HG02588 (cell line): Measurements from ENCODE around the gene TMEM54.
A peak's percentile ranks its signal among the peaks of the same experiment; 100 is the strongest.

ENCODE experiments used
- ATAC-seq: cut with Tn5 transposase; IDR thresholded peaks from one replicate; pipeline ENCODE4 v1.9.1; 2021; ENCODE audit warnings: mild to moderate bottlenecking, moderate library complexity; ENCODE audit not compliant: unreplicated experiment

Gene TMEM54

GRCh38 chr1:32883338-32884031 is 17.7 kb downstream of the TMEM54 start:
- ATAC-seq = no peak

GRCh38 chr1:32881871-32882850 is 19.0 kb downstream of the TMEM54 start:
- no peak for ATAC-seq

- ATAC-seq = no peak
Measured at GRCh38 chr1:32881291-32881690, 19.9 kb downstream of the TMEM54 start.

DNA sequence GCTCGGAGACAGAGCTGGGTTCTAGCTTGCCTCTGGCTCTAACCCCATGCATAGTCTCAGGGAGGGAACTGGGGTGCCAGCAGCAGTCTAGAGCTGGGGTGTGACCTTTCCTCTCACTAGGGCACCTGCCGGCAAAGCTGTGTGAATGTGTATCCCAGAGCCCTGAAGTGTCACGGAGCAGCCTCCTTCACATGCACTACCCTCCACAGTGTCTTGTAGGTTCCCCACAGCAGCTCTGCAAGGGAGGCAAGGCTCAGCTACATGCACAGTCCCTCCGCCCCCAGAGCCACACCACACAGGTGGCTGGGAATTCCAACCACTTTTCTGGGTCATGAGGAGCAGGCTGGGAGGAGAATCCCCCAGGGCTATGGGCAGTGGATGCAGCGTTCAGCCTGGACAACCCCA is 22.6 kb downstream of the TMEM54 start:
- no peak for ATAC-seq

DNA sequence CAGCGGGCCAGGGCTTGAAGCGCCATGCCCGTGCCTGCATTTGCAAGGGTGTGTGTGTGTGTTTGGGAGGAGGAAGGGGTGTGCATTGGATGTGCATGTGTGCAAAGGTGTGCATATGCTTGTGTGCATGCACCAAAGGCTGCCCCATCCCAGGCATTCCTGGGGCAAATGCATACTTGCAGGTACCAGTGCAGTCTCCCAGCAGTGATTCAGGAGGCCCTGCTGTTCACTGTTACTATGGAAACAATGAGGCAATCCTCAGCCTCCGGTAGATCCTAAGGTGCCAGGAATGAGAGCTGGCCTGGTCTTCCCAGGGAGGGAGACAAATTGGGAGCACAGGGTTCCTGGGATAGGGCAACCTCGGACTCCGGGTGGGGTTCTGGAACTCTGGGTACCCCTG is 23.0 kb downstream of the TMEM54 start:
- no peak for ATAC-seq

DNA sequence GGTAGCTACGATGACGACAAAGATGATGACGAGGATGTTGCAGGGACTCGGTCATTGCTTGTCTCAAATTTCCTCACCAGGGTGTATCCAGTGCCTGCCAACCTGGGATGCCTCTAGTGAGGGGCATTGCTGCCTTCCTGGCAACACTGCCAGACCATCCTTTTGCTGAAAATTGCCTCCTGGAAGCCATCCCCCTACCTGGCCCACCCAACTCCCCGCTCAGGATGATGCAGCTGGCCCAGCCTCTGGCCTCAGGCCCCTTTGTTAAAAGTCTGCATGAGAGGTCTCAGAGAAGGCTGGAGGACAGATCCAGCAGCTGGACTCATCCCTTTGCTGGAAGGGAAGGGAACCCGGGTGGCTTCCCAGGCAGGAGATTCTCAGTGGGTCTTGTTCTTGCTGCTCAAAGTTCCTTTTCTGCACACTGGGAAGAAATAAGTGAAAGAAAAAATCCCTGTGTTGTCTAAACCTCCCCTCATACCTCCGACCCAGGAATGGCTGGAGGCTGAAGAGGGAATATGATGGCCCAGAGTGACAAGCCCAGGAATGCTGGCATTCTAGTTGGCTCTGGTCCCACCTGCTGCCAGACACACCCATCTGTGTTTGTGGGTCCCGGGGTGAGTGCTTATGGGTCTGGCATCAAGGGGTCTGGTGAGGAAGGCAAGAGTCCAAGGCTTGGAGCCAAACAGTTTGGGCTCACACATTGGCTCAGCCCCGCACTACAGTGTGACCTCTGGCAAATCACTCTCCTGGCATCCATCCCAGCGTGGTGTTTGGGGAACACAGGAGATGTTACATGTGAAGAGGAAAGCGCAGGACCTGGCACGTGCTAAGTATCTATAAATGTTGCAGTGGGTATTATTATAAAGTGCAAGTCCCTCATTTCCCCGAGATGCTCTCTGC is 23.7 kb downstream of the TMEM54 start:
- no peak for ATAC-seq

- ATAC-seq = peak; percentile 50
Measured at GRCh38 chr1:32876341-32877210, 24.6 kb downstream of the TMEM54 start.

DNA sequence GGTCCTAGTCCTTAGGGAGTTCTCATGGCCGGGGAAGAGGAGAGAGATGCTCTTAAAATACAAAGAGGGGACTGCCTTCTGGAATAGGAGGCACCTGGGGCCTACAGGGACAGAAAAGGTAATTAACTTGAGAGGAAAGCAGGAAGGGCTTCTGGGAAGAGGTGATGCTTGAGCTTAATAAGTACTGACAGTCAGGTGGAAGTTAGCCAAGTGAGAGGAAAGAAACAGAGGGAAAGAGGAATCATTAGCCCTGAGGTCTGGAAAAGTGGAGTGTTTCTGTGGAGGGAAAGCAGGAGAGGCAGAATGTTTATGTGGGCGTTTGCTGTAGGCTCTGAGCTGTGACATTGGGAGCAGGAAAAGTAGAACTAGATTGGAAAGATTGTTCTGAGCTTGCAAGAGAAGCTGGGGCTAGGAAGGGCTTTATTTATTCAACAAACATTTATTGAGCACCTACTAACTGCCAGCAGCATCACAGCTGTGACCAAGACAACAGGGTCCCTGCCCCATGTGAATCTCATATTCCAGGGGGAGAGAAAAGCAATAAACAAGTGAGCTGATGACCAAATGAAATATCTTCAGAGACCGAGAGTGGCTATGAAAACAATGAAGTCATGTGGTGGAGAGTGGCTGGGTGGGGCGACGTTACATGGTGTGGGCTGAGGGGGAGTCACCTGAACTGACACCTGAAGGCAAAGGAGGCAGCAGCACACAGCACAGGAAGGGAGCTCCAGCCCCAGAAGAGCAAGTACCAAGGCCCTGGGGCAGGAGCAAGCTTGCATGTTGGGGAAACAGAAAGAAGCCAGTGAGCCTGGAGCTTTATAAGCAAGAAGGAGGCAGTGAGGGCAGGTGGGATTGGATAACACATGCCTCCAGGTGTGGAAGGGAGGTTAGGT is 26.1 kb downstream of the TMEM54 start:
- ATAC-seq = no peak

GRCh38 chr1:32873484-32873883 is 27.7 kb downstream of the TMEM54 start:
- ATAC-seq = no peak

GRCh38 chr1:32872192-32872460 is 29.1 kb downstream of the TMEM54 start:
- no peak for ATAC-seq

GRCh38 chr1:32871364-32872191 is 29.6 kb downstream of the TMEM54 start:
- no peak for ATAC-seq

GRCh38 chr1:32870615-32871363 is 30.4 kb downstream of the TMEM54 start, which contains the start of gene FNDC5:
FNDC5 (minus strand) TSS chr1:32870912.
- no peak for ATAC-seq

DNA sequence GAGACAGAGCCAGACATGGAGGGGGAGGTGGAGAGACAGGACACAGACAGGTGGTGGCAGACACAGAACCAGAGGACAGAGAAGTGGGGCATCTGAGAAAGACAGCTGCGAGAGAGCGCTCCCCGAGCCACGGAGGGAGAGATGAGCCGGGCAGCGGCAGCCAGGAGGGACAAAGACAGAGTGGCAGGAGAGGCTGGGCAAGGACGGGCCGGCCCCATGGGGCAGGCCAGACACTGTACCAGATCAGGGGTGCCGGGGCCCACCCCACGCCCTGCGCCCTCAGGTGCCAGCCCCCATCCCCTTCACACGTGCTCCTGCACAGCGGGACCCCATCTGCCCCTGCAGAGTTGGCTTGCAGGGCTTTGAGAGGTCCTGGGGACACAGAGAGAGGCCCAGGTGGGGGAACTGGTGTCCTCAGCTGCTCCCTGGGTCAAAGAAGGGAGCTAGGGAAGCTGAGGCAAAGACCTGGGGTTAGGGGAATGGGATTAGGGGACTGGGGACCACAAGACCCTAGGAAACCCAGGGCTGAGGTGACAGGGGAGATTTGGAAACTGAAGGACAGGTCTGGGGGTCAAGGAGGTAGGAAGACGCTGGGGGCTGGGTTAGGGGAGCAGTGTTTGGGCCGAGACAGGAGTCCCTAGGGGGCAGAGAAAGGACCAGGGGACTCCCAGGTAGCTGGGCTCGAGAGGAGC is 31.1 kb downstream of the TMEM54 start:
- ATAC-seq = no peak

GRCh38 chr1:32868806-32869455 is 32.3 kb downstream of the TMEM54 start:
- no peak for ATAC-seq

DNA sequence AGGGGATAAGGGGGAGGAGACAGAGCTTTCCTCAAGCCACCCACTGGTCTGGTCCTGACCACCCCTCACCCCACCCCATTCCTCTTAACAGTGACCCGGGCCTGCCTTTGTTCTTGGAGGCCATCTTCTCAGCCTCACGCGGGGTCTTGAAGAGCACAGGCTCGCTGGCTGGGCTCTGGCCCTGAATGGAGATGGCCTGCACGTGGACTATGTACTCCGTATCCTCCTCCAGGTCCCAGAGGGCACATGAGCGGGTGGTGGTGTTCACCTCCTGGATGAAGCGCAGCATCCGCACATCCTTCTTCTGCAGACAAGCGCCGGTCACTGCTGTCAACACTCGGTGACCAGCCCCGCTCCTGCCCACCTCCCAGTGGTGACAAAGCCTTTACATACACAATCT is 33.1 kb downstream of the TMEM54 start:
- ATAC-seq = no peak

DNA sequence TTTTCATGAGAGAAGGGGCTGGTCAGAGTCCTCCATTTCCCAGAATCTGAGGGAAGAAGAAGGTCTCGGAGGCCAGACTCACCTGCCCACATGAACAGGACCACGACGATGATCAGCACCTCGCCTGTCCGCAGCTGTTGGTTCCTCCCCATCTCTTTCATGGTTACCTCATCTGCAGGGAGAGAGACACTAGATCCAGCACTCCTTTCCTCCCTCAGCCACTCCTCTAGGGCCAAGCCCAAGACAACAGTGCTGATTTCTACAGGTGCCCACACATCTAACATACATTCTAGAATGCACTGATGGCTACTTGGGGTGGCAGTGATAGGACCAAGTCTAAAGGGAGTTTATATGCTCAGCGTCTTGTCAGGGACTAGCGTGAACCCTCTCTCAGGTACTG is 33.5 kb downstream of the TMEM54 start:
- ATAC-seq = no peak

GRCh38 chr1:32867151-32867550 is 34.0 kb downstream of the TMEM54 start:
- no peak for ATAC-seq
